ENCODE data around the gene SEPTIN10.
A peak's percentile ranks its signal among the peaks of the same experiment; 100 is the strongest.

Gene SEPTIN10

DNA sequence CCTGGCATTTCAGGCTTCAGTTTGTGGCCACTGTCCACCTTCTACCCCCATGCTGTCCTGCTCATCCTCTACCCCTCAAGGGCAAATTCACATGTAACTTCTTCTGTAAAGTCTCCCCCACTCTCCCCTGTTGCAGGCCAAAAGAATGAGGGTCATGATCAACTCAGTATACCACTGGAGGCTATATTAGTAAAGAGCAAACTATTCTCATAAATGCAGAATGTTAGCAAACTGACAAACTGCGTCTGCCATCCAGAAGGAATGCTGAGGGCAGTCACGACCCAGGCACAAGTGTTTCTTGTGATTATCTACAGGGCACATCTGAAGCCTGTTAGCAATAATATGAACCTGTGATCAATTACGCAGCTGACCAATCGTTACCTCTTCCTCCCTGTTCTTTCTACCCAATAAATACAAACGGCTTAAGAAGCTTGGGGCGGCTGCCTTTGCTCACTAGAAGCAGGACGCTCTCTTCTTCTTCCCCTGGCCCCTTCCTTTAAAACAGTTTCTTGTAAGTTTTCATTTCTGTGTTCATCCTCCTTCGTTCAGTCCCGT is 58.3 kb downstream of the SEPTIN10 start:
- DNase-seq (ENCODE audit: low read depth): no peak
- TF ChIP-seq, protein P1, sequence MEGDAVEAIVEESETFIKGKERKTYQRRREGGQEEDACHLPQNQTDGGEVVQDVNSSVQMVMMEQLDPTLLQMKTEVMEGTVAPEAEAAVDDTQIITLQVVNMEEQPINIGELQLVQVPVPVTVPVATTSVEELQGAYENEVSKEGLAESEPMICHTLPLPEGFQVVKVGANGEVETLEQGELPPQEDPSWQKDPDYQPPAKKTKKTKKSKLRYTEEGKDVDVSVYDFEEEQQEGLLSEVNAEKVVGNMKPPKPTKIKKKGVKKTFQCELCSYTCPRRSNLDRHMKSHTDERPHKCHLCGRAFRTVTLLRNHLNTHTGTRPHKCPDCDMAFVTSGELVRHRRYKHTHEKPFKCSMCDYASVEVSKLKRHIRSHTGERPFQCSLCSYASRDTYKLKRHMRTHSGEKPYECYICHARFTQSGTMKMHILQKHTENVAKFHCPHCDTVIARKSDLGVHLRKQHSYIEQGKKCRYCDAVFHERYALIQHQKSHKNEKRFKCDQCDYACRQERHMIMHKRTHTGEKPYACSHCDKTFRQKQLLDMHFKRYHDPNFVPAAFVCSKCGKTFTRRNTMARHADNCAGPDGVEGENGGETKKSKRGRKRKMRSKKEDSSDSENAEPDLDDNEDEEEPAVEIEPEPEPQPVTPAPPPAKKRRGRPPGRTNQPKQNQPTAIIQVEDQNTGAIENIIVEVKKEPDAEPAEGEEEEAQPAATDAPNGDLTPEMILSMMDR (conservative IDR thresholded peaks at IDR 0.05; ENCODE audit: low read depth, low read length): no peak
- H3K4me3 ChIP-seq (ENCODE audit: low read depth, low read length): no peak overlapping the region

GRCh38 chr2:109554758-109555157 is 59.0 kb downstream of the SEPTIN10 start:
- no peak for DNase-seq (ENCODE audit: low read depth)
- TF ChIP-seq, protein P1 (conservative IDR thresholded peaks at IDR 0.05; ENCODE audit: low read depth, low read length): no peak
- no peak overlapping the region for H3K4me3 ChIP-seq (ENCODE audit: low read depth, low read length)

DNA sequence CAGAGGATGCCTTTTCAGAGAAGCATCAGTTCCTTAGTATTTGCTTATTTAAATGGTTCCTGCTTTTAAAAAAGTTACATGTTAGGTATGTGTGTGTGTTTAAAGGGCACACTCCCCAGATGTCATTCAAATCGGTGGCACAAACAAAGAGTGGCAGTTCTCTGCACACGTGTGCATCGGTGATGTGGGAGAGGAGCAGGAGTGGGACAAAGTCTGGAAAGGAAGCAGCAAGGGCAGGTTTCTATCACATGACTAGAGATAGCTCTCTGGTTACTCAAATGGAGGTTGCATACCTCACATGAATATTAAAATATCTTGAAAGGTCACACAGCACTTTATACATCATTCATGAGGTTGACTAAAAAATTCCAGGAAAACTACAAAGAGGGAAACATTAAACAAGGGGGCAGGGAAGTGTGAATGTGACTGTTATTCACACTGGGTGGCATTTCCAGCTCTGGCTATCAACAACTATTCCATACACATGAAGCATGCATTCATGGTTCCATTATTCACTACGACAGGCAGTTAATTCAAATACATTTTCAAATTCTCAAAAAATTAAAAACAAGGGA is 64.7 kb downstream of the SEPTIN10 start:
- TF ChIP-seq, protein P1 (conservative IDR thresholded peaks at IDR 0.05; ENCODE audit: low read depth, low read length): no peak
- no peak overlapping the region for H3K4me3 ChIP-seq (ENCODE audit: low read depth, low read length)
- DNase-seq (ENCODE audit: low read depth): no peak

DNA sequence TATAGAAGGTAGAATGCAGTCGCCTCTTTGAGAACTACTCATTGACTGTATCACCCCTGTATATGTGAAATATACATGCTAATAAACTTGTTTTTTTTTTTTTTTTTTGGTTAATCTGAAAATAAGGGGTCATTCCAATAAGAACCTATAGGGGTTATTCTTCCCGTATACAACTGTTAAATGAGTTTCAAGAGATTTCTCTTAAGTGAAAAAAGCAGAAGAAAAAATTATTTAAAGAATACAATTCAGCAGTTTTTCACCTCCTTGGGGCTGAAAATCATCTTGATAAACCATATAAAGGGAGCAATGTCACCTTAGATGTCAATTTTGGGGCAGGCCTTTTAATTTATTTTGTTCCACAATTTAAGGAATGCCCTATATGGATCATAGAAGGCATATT is 66.5 kb downstream of the SEPTIN10 start:
- H3K4me3 ChIP-seq (ENCODE audit: low read depth, low read length): no peak overlapping the region
- no peak for DNase-seq (ENCODE audit: low read depth)
- TF ChIP-seq, protein P1 (conservative IDR thresholded peaks at IDR 0.05; ENCODE audit: low read depth, low read length): peak; percentile 0

DNA sequence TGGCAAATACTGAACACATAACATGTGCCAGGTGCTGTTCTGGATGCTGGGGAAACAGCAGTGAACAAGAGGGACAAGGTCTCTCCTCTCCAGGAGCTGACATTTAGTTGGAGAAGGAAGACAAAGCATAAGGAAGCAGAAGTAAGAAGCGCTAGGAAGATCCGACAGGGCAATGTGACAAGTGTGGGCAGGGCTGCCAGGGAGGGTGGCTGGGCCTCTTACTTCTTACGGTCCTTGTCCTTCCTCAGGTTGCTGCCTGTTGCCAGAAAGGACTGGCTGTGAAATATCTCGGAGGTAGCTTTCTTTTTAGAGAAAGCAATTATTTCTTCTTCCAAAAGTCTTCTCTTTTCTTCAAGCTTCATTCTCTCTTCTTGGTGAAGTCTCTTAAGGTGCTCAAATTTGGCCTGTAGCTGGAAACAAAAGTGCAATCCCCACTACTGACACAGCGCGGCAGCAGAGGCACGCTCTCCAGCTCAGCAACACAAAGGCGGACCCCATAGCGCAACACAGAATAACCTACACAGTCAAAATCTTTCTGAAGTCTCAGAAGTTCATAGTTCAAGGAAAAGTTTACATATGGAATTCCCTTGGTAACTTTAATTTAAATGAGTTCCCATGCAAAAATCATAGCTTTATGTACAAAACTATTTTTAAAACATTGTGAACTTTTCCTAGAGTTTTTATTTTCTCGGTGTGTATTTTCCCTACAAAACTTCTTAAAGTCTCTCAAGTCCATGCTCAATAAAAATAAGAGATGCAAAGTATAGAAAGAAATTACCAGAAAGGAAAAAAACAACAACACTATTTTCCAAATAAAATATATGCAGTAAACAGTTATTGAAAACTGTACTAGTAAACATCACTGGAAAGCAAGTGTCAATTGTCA is 67.7 kb downstream of the SEPTIN10 start:
- peak; percentile 82 for DNase-seq (ENCODE audit: low read depth)
- no peak overlapping the region for H3K4me3 ChIP-seq (ENCODE audit: low read depth, low read length)
- TF ChIP-seq, protein P1 (conservative IDR thresholded peaks at IDR 0.05; ENCODE audit: low read depth, low read length): peak; percentile 96

DNA sequence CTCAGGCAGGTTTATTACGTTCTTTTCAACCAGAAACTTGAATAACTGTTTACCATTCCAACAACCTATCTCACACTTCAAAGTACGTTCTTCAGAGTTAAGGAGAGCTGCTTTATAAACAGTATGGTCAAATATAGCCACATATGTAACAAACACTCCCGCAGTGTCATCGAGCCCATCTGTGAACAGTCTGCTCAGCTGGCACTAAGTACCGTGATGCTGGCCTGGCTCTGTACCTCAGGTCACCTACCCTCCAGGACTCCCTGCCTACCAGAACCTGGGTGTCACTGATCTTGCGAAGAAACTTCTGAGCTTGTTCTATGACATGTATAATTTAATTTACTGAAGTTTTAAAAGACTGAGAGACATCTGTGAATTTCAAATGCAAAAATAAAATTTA is 71.4 kb downstream of the SEPTIN10 start:
- H3K4me3 ChIP-seq (ENCODE audit: low read depth, low read length): no peak overlapping the region
- TF ChIP-seq, protein P1 (conservative IDR thresholded peaks at IDR 0.05; ENCODE audit: low read depth, low read length): no peak
- no peak for DNase-seq (ENCODE audit: low read depth)
